Naive thymus-derived CD4-positive, alpha-beta T cell (primary cell): ENCODE results near the gene ULBP1. TPM values are rescaled to one million over a fixed set of nuclear protein-coding genes. Genes with fewer than 3 reads are reported as not detected.
A peak's percentile ranks its signal among the peaks of the same experiment; 100 is the strongest.
"Not testable (repeated sequence)": the region's sequence is repeated elsewhere in the genome, so short reads cannot be mapped to it uniquely, and the experiment has no call there.

Experiments used
- ATAC-seq: fragments of 150-1000 bp; cut with Tn5 transposase; 2 replicates; pipeline ENCODE4 v1.10.0; 2021; ENCODE audit warnings: mild to moderate bottlenecking, moderate library complexity
- CTCF ChIA-PET: fragments of 350-600 bp; sonication (Branson Sonifier 250); formaldehyde crosslinking; loops from one replicate; lab custom pipeline; 2021; ENCODE audit warnings: antibody characterized with exemption; lab: Charles Lee
- POLR2A ChIA-PET: fragments of 350-600 bp; sonication (Branson Sonifier 250); formaldehyde crosslinking; loops from one replicate; lab custom pipeline; 2021; ENCODE audit warnings: antibody characterized with exemption, inconsistent platforms; lab: Charles Lee
- DNase-seq, 9 donors: peaks; one replicate each; pipeline versions ENCODE4 v3.0.0 to v3.0.0-alpha.2; 2020 to 2022; ENCODE audit warnings: mixed read lengths in 1 of 9
- H3K27ac ChIP-seq: one replicate; pipeline ENCODE4 v1.7.0; 2013; ENCODE audit warnings: mild to moderate bottlenecking, low read depth, low read length, moderate library complexity
- H3K27me3 ChIP-seq, 2 donors: one replicate each; pipeline ENCODE4 v1.7.0; 2013; ENCODE audit warnings: low read length in 2 of 2, mild to moderate bottlenecking in 2 of 2, moderate library complexity in 2 of 2; ENCODE audit not compliant: control insufficient read depth in 2 of 2, insufficient read depth in 2 of 2
- H3K36me3 ChIP-seq, 3 experiments: 1 replicate in 2 of 3; 2 replicates in 1 of 3; pipeline ENCODE4 v1.7.0; 2013; ENCODE audit warnings: low read length in 3 of 3, mild to moderate bottlenecking in 3 of 3, moderate library complexity in 1 of 3; ENCODE audit not compliant: insufficient read depth in 3 of 3, control insufficient read depth in 2 of 3
- H3K4me1 ChIP-seq, 2 donors: one replicate each; pipeline ENCODE4 v1.7.0; 2013; ENCODE audit warnings: low read length in 2 of 2, mild to moderate bottlenecking in 2 of 2, moderate library complexity in 1 of 2; ENCODE audit not compliant: control insufficient read depth in 2 of 2, insufficient read depth in 2 of 2
- H3K4me3 ChIP-seq: 2 replicates; pipeline ENCODE4 v1.7.0; 2013; ENCODE audit warnings: mild to moderate bottlenecking, low read length
- H3K9me3 ChIP-seq, 3 experiments: 1 replicate in 2 of 3; 2 replicates in 1 of 3; pipeline ENCODE4 v1.7.0; 2013; ENCODE audit warnings: low read length in 3 of 3; ENCODE audit not compliant: control insufficient read depth in 2 of 3
- H3K27ac Mint-ChIP-seq, 9 donors: one replicate each; pipeline ENCODE4 v1.8.0; 2020 to 2022; ENCODE audit warnings: mixed read lengths in 9 of 9, mild to moderate bottlenecking in 8 of 9, moderate library complexity in 5 of 9, inconsistent platforms in 2 of 9
- H3K27me3 Mint-ChIP-seq, 5 donors: one replicate each; pipeline ENCODE4 v1.8.0; 2021 to 2022; ENCODE audit warnings: mixed read lengths in 5 of 5, mild to moderate bottlenecking in 1 of 5
- H3K36me3 Mint-ChIP-seq, 5 donors: one replicate each; pipeline ENCODE4 v1.8.0; 2020 to 2022; ENCODE audit warnings: mixed read lengths in 5 of 5, mild to moderate bottlenecking in 3 of 5, inconsistent platforms in 1 of 5
- H3K4me1 Mint-ChIP-seq, 7 donors: one replicate each; pipeline ENCODE4 v1.8.0; 2020 to 2022; ENCODE audit warnings: mixed read lengths in 7 of 7, mild to moderate bottlenecking in 3 of 7, inconsistent platforms in 1 of 7
- H3K4me3 Mint-ChIP-seq, 10 donors: one replicate each; pipeline ENCODE4 v1.8.0; 2020 to 2022; ENCODE audit warnings: mild to moderate bottlenecking in 10 of 10, mixed read lengths in 10 of 10, moderate library complexity in 6 of 10, inconsistent platforms in 2 of 10
- H3K9me3 Mint-ChIP-seq, 11 donors: one replicate each; pipeline ENCODE4 v1.8.0; 2020 to 2022; ENCODE audit warnings: mixed read lengths in 11 of 11, mild to moderate bottlenecking in 4 of 11, inconsistent platforms in 1 of 11, moderate library complexity in 1 of 11
- intact Hi-C, 2 donors: fragments of 100-400 bp; cut with micrococcal nuclease; formaldehyde crosslinking; loops; one replicate each; pipeline ENCODE4 v1.15.1; 2023
- polyA plus RNA-seq, 2 donors: library from polyadenylated mRNA; unstranded; fragments of 300-500 nt; fragmentation: Illumina TruSeq; gene quantifications; one replicate each; pipeline ENCODE4 v1.2.3, GENCODE V29; 2021
- total RNA-seq, 6 experiments: library from RNA in 5 of 6; stranded (reverse) in 5 of 6; gene quantifications; 1 replicate in 5 of 6; 2 replicates in 1 of 6; pipeline ENCODE4 v1.2.3 and lab custom pipeline; 2021 to 2026

ULBP1 gene
- total and polyA plus RNA-seq, 7 experiments from 2014 or later: 1.4 TPM; not detected in 6

GRCh38 chr6:150014623-150015280 is 51.0 kb downstream of the ULBP1 start:
- H3K36me3 Mint-ChIP-seq, POLR2A ChIA-PET, H3K27ac Mint-ChIP-seq, H3K4me1 ChIP-seq, ATAC-seq, intact Hi-C loops, H3K36me3 ChIP-seq, H3K27ac ChIP-seq, H3K9me3 Mint-ChIP-seq, H3K4me3 ChIP-seq, CTCF ChIA-PET, DNase-seq, H3K9me3 ChIP-seq: not testable (repeated sequence)
- Mint-ChIP-seq H3K4me3 (peak overlapping the region in 3 of 10 donors; percentile 16 to 25 (median 21)), H3K27me3 (peaks cover 72 to 89% (median 76%) of the 10 kb centered on the region in 5 donors), H3K4me1 (peaks cover 10 to 23% (median 15%) of the 10 kb centered on the region in 7 donors)
- peaks cover 11 to 21% of the 10 kb centered on the region in 2 donors for H3K27me3 ChIP-seq

- POLR2A ChIA-PET, DNase-seq, H3K36me3 ChIP-seq, CTCF ChIA-PET, H3K4me1 ChIP-seq, H3K36me3 Mint-ChIP-seq, H3K27ac ChIP-seq, H3K4me3 ChIP-seq, H3K9me3 ChIP-seq, H3K9me3 Mint-ChIP-seq: not testable (repeated sequence)
- H3K27me3 Mint-ChIP-seq: peaks cover 67 to 84% (median 69%) of the 10 kb centered on the region in 5 donors
- intact Hi-C loops: loop anchor here in 1 of 2 donors (2.0 kb wide), 4 partner anchors 51 to 799 kb away; partner anchors contain the start of gene ULBP3
- peaks cover 11 to 16% of the 10 kb centered on the region in 2 donors for H3K27me3 ChIP-seq
- peak; percentile 47 for ATAC-seq
- peak overlapping the region in 4 of 10 donors; percentile 16 to 41 (median 23) for H3K4me3 Mint-ChIP-seq
- H3K4me1 Mint-ChIP-seq: peaks cover 10 to 23% (median 15%) of the 10 kb centered on the region in 7 donors
- H3K27ac Mint-ChIP-seq: peak overlapping the region in 1 of 9 donors; percentile 29
These were observed 51.7 kb downstream of the ULBP1 start for GRCh38 chr6:150015281-150016001.

- CTCF ChIA-PET: interaction anchor here (0.5 to 1.7 kb wide), 14 partner anchors 9 to 1341 kb away, joined by 3 to 13 read pairs (median 4); no protein-coding TSS in a partner anchor
- Mint-ChIP-seq H3K4me3 (no peak overlapping the region), H3K36me3 (no peaks in the 10 kb centered on the region), H3K9me3 (peaks cover 0 to 2% (median 0%) of the 10 kb centered on the region in 11 donors), H3K4me1 (peaks cover 10 to 23% (median 15%) of the 10 kb centered on the region in 7 donors), H3K27me3 (peaks cover 60 to 80% (median 66%) of the 10 kb centered on the region in 5 donors), H3K27ac (peak overlapping the region in 1 of 9 donors; percentile 1)
- peak in 8 of 9 donors; percentile 38 to 77 (median 68) for DNase-seq
- peaks cover 11 to 16% of the 10 kb centered on the region in 2 donors for H3K27me3 ChIP-seq
- no peaks in the 10 kb centered on the region for H3K36me3 ChIP-seq
- no peak overlapping the region for H3K27ac ChIP-seq
- POLR2A ChIA-PET: interaction anchor here (0.6 kb wide), 1 partner anchor 304 kb away, joined by 3 read pairs; no protein-coding TSS in a partner anchor
- H3K9me3 ChIP-seq: no peaks in the 10 kb centered on the region
- peak; percentile 85 for ATAC-seq
- H3K4me3 ChIP-seq: no peak overlapping the region
- intact Hi-C loops: loop anchor here (1.0 to 2.0 kb wide), 10 partner anchors 9 to 798 kb away; partner anchors contain the start of genes PPIL4 (in 1 of the 2) and ULBP3 (in 1 of the 2)
- peaks cover 0 to 2% of the 10 kb centered on the region in 2 donors for H3K4me1 ChIP-seq
These were observed 52.8 kb downstream of the ULBP1 start for GRCh38 chr6:150016324-150017185.

- POLR2A ChIA-PET, H3K4me3 Mint-ChIP-seq, H3K9me3 ChIP-seq, H3K4me3 ChIP-seq, H3K27ac ChIP-seq, H3K36me3 Mint-ChIP-seq, H3K9me3 Mint-ChIP-seq, DNase-seq, ATAC-seq, H3K36me3 ChIP-seq, H3K4me1 ChIP-seq, H3K27ac Mint-ChIP-seq: not testable (repeated sequence)
- peaks cover 10 to 23% (median 15%) of the 10 kb centered on the region in 7 donors for H3K4me1 Mint-ChIP-seq
- H3K27me3 ChIP-seq: peaks cover 11 to 16% of the 10 kb centered on the region in 2 donors
- CTCF ChIA-PET: interaction anchor here (0.7 to 1.7 kb wide), 7 partner anchors 10 to 204 kb away, joined by 3 to 13 read pairs (median 4); no protein-coding TSS in a partner anchor
- intact Hi-C loops: loop anchor here (1.0 to 2.0 kb wide), 10 partner anchors 10 to 798 kb away; partner anchors contain the start of genes PPIL4 (in 1 of the 2) and ULBP3 (in 1 of the 2)
- peaks cover 59 to 74% (median 64%) of the 10 kb centered on the region in 5 donors for H3K27me3 Mint-ChIP-seq
These were observed 53.4 kb downstream of the ULBP1 start for GRCh38 chr6:150017186-150017521.

GRCh38 chr6:150018846-150019580 is 55.3 kb downstream of the ULBP1 start:
- H3K9me3 ChIP-seq: no peaks in the 10 kb centered on the region
- H3K36me3 ChIP-seq: no peaks in the 10 kb centered on the region
- peaks cover 7 to 13% of the 10 kb centered on the region in 2 donors for H3K27me3 ChIP-seq
- peaks cover 4 to 16% (median 12%) of the 10 kb centered on the region in 7 donors for H3K4me1 Mint-ChIP-seq
- H3K36me3 Mint-ChIP-seq: no peaks in the 10 kb centered on the region
- POLR2A ChIA-PET: no interaction called here
- H3K9me3 Mint-ChIP-seq: peaks cover 0 to 1% (median 0%) of the 10 kb centered on the region in 11 donors
- ATAC-seq: no peak
- H3K27ac Mint-ChIP-seq: no peak overlapping the region
- CTCF ChIA-PET: no interaction called here
- intact Hi-C loops: no loop called here
- no peak overlapping the region for H3K27ac ChIP-seq
- H3K4me3 Mint-ChIP-seq: no peak overlapping the region
- no peak overlapping the region for H3K4me3 ChIP-seq
- DNase-seq: no peak
- H3K4me1 ChIP-seq: peaks cover 0 to 2% of the 10 kb centered on the region in 2 donors
- peaks cover 45 to 66% (median 51%) of the 10 kb centered on the region in 5 donors for H3K27me3 Mint-ChIP-seq
